ENCODE results near the gene TMEM204. TPM values are rescaled to one million over a fixed set of nuclear protein-coding genes. Genes with fewer than 3 reads are reported as not detected.

Gene TMEM204
- polyA plus RNA-seq, 1 donor from 2014 or later, result not detected

DNA sequence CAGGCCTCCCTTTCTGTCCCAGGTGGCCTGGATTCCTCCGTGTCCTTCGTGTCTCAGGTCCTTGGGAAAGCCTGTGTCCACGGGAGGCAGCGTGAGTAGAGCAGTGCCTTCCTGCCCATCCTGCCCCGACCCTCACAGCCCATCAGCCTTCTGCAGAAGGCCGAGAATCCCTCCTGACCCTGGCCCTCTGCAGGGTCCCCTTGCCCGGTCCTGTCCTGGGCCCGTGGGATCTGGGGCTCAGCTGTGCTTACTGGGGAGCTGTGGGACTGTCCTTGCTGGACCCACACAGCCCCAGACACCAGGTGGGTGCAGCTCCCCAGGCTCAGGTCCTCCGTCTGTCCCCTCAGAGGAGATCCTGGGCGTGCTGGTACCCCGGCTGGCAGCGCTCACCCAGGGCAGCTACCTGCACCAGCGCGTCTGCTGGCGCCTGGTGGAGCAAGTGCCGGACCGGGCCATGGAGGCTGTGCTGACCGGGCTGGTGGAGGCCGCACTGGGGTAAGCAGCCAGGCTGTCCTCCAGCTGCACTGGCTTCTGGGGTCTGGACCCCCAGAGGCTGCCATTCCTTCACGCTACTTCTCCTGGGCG is 36.4 kb upstream of the TMEM204 start:
- no peak for TF ChIP-seq MXI1 (conservative IDR thresholded peaks at IDR 0.05; ENCODE audit: poor library complexity, severe bottlenecking)
- no peak for TF ChIP-seq EP300 (conservative IDR thresholded peaks at IDR 0.05; ENCODE audit: poor library complexity, severe bottlenecking)
- no peak for TF ChIP-seq POLR2AphosphoS5 (IDR thresholded peaks at IDR 0.05)
- no peak for TF ChIP-seq REST (IDR thresholded peaks at IDR 0.05; ENCODE audit: borderline replicate concordance)
- TF ChIP-seq EZH2 (IDR thresholded peaks at IDR 0.05; ENCODE audit: borderline replicate concordance, insufficient read depth, low read length, poor library complexity, severe bottlenecking), result no peak
- no peak for TF ChIP-seq CTCF (IDR thresholded peaks at IDR 0.05; ENCODE audit: poor library complexity, severe bottlenecking)
- no peaks in the 10 kb centered on the region for H3K79me2 ChIP-seq (replicated peaks; ENCODE audit: insufficient read depth, low read length)
- no peaks in the 10 kb centered on the region for H3K9me2 ChIP-seq (ENCODE audit: insufficient read depth, low read length)
- H2AFZ ChIP-seq (ENCODE audit: low read depth, low read length), result no peak overlapping the region
- H3K4me2 ChIP-seq (ENCODE audit: low read length), result no peak overlapping the region
- H3K4me3 ChIP-seq (ENCODE audit: low read length), result no peak overlapping the region
- H3K27ac ChIP-seq (ENCODE audit: low read length), result no peak overlapping the region
- H3K9me3 ChIP-seq (ENCODE audit: low read length), result no peaks in the 10 kb centered on the region
- H3F3A ChIP-seq (ENCODE audit: insufficient read depth, low read length, poor library complexity, severe bottlenecking), result no peaks in the 10 kb centered on the region
- no peaks in the 10 kb centered on the region for H3K36me3 ChIP-seq (ENCODE audit: insufficient read depth, low read length)
- no peaks in the 10 kb centered on the region for H3K27me3 ChIP-seq (ENCODE audit: insufficient read depth, low read depth, low read length)
- no peak overlapping the region for H3K9ac ChIP-seq (ENCODE audit: low read length)
- no peaks in the 10 kb centered on the region for H4K20me1 ChIP-seq (ENCODE audit: insufficient read depth)

DNA sequence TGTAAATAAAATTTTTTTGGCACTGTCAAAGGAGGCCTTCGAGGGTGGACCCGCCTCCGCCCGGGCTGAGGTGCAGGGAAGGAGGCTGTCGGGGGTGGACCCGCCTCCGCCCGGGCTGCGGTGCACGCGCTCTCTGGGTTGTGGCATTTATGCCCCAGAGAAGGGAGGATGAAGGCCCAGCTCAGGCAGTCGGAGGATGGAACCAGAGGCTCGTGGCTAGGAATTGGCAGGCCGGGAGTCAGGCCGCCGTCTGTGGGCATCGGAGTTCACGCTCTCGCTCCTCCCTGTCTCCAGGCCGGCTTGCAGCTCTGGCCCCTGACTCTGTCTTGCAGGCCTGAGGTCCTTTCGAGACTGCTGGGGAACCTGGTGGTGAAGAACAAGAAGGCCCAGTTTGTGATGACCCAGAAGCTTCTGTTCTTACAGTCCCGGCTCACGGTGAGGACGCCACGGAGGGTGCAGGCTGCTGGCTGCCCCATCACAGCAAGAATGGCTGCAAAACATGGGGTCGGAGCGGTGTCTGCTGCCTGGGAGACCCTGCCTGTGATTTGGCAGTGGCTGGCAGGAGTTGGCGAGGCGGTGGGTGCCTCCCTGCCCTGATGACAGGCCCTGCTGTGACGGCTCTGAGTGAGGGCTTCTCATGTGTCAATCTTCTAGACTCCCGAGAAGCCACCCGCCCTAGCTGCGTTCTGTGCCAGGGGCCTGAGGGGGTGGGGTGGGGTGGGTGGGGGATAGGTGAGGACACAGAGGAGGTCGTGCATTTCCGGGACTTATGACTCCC is 34.4 kb upstream of the TMEM204 start:
- Histone ChIP-seq H3K79me2 (replicated peaks; ENCODE audit: insufficient read depth, low read length) (no peaks in the 10 kb centered on the region), H3K9me3 (ENCODE audit: low read length) (no peaks in the 10 kb centered on the region), H3K4me2 (ENCODE audit: low read length) (no peak overlapping the region), H3K27me3 (ENCODE audit: insufficient read depth, low read depth, low read length) (no peaks in the 10 kb centered on the region), H3K36me3 (ENCODE audit: insufficient read depth, low read length) (no peaks in the 10 kb centered on the region), H4K20me1 (ENCODE audit: insufficient read depth) (no peaks in the 10 kb centered on the region), H3F3A (ENCODE audit: insufficient read depth, low read length, poor library complexity, severe bottlenecking) (no peaks in the 10 kb centered on the region), H2AFZ (ENCODE audit: low read depth, low read length) (no peak overlapping the region), H3K9ac (ENCODE audit: low read length) (no peak overlapping the region), H3K9me2 (ENCODE audit: insufficient read depth, low read length) (no peaks in the 10 kb centered on the region), H3K27ac (ENCODE audit: low read length) (no peak overlapping the region), H3K4me3 (ENCODE audit: low read length) (no peak overlapping the region)
- TF ChIP-seq RAD21 (conservative IDR thresholded peaks at IDR 0.05) (no peak), EZH2 (IDR thresholded peaks at IDR 0.05; ENCODE audit: borderline replicate concordance, insufficient read depth, low read length, poor library complexity, severe bottlenecking) (no peak), REST (IDR thresholded peaks at IDR 0.05; ENCODE audit: borderline replicate concordance) (no peak), MXI1 (conservative IDR thresholded peaks at IDR 0.05; ENCODE audit: poor library complexity, severe bottlenecking) (no peak), POLR2AphosphoS5 (IDR thresholded peaks at IDR 0.05) (no peak), EP300 (conservative IDR thresholded peaks at IDR 0.05; ENCODE audit: poor library complexity, severe bottlenecking) (no peak), SMC3 (conservative IDR thresholded peaks at IDR 0.05; ENCODE audit: poor library complexity) (no peak), TAF1 (IDR thresholded peaks at IDR 0.05; ENCODE audit: low read depth) (no peak), CTCF (IDR thresholded peaks at IDR 0.05; ENCODE audit: poor library complexity, severe bottlenecking) (no peak)

All from neural cell (in vitro differentiated cells).